Retinal pigment epithelial cell (primary cell): Measurements from ENCODE around the gene GPR15LG.
"Not testable (repeated sequence)": the region's sequence is repeated elsewhere in the genome, so short reads cannot be mapped to it uniquely, and the experiment has no call there.

Source experiments
- DNase-seq: peaks from one replicate; pipeline ENCODE4 v3.0.0-alpha.2; 2010; ENCODE audit warnings: low read depth
- H3K4me3 ChIP-seq: 2 replicates; pipeline ENCODE4 v1.5.1; 2011; ENCODE audit warnings: mild to moderate bottlenecking, low read length, control low read depth, moderate library complexity
- TF ChIP-seq, protein P1 (sequence below): conservative IDR thresholded peaks from 2 replicates; pipeline ENCODE4 v1.5.1; 2011; ENCODE audit warnings: low read depth, low read length, control low read depth, inconsistent platforms

Gene GPR15LG

DNA sequence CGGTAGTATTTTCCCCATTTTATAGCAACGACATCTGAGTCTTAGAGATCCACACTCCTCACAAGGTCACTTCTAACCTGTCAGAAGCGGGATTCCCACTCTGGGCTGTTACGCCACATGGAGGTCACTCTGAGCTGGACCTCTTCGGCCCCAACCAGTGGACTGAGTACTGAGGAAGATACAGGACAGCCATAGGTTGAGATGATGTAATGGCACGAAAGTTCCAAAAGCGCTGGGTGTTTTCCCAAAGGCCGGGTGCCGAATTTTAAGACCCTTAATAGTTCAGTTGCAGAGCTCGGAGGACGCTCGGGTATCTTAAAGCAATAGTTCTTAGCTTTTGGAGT lies 33.6 kb upstream of the GPR15LG start:
- H3K4me3 ChIP-seq: peak overlapping the region; percentile 95
- no peak for DNase-seq
- TF ChIP-seq, protein P1, sequence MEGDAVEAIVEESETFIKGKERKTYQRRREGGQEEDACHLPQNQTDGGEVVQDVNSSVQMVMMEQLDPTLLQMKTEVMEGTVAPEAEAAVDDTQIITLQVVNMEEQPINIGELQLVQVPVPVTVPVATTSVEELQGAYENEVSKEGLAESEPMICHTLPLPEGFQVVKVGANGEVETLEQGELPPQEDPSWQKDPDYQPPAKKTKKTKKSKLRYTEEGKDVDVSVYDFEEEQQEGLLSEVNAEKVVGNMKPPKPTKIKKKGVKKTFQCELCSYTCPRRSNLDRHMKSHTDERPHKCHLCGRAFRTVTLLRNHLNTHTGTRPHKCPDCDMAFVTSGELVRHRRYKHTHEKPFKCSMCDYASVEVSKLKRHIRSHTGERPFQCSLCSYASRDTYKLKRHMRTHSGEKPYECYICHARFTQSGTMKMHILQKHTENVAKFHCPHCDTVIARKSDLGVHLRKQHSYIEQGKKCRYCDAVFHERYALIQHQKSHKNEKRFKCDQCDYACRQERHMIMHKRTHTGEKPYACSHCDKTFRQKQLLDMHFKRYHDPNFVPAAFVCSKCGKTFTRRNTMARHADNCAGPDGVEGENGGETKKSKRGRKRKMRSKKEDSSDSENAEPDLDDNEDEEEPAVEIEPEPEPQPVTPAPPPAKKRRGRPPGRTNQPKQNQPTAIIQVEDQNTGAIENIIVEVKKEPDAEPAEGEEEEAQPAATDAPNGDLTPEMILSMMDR: no peak

DNA sequence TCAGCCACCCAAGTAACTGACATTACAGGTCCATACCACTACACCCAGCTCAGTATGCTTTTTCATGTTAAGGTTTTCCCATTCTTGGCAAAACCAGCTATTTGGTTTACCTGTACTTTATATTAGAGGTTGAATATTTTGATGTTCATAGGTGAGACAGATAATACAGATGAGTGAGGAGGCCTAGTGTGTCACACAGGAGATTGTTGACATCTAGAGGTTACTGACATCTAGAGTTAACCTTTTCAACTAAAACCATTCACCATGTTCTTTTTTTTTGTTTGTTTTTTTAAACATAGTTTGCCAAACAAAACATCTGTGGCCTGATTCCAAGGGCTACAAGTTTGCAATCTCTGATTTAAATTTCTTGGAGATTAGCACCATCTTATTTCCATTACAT lies 26.3 kb upstream of the GPR15LG start:
- no peak for DNase-seq
- H3K4me3 ChIP-seq: no peak overlapping the region
- TF ChIP-seq, protein P1: no peak

DNA sequence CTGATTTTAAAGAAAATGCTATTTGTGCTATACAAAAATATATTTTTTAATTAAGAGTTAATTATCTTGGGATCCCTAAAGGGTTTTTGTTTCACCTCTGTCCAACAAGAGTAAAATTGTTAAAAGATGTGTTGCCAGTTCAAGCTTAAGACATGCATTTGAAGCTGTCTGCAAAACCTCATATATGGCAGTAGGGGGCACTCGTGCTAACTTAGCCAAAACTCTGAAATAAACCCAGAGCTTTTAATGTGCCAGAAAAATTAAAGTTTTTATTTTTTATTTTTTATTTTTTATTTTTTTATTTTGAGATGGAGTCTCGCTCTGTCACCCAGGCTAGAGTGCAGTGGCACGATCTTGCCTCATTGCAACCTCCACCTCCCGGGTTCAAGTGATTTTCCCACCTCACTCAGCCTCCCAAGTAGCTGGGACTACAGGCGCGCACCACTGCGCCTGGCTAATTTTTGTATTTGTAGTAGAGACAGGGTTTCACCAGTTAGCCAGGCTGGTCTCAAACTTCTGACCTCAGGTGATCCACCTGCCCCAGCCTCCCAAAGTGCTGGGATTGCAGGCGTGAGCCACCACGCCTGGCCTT lies 25.5 kb upstream of the GPR15LG start:
- TF ChIP-seq, protein P1: peak; percentile 86
- not testable (repeated sequence) for H3K4me3 ChIP-seq
- DNase-seq: peak; percentile 7

DNA sequence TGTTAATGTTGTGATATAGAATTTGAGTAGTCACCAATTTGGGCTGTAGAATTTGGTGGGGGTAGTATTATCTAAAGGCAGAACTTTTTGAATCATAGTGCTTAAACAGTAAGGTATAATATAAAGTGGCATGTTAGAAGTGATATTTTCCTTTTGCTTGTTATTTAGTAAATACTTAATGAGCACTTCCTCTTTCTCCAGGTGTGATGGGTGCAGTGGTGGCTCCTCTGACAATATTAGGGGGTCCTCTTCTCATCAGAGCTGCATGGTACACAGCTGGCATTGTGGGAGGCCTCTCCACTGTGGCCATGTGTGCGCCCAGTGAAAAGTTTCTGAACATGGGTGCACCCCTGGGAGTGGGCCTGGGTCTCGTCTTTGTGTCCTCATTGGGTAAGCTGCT lies 23.7 kb upstream of the GPR15LG start:
- no peak overlapping the region for H3K4me3 ChIP-seq
- DNase-seq: no peak
- TF ChIP-seq, protein P1: no peak

DNA sequence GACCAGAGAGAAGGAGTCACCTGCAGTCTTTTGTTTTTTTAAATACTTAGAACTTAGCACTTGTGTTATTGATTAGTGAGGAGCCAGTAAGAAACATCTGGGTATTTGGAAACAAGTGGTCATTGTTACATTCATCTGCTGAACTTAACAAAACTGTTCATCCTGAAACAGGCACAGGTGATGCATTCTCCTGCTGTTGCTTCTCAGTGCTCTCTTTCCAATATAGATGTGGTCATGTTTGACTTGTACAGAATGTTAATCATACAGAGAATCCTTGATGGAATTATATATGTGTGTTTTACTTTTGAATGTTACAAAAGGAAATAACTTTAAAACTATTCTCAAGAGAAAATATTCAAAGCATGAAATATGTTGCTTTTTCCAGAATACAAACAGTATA lies 20.8 kb upstream of the GPR15LG start:
- TF ChIP-seq, protein P1: no peak
- no peak for DNase-seq
- H3K4me3 ChIP-seq: no peak overlapping the region

DNA sequence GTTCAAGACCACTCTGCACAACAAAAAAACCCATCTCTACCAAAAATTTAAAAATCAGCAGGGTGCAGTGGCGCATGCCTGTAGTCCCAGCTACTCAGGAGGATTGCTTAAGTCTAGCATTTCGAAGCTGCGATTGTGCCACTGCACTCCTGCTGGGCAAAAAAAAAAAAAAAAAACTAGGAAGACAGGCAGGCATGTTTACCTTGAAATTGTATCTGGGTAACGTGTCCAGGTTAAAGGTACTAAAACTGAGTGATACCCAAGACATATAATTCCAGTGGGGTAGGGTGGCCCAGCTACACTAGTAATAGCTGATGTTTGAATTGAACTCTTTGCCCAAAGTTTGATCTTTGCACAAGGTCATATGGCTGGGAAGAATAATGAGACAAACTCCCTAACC lies 18.1 kb upstream of the GPR15LG start:
- no peak overlapping the region for H3K4me3 ChIP-seq
- TF ChIP-seq, protein P1: no peak
- DNase-seq: no peak

DNA sequence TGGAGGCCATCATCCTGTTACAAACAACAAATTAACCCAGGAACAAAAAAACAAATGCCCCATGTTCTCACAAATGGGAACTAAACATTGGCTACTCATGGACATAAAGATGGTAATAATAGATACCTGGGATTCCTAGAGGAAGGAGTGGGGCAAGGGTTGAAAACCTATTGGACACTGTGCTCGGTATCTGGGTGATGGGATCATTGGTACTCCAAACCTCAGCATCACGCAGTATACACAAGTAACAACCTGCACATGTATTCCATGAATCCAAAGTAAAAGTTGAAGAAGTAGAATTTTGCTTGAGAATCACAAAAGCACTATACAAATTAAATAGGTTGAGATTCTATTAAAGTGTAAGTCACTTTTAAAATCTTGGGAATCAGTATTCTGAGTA lies 17.6 kb upstream of the GPR15LG start:
- H3K4me3 ChIP-seq: no peak overlapping the region
- TF ChIP-seq, protein P1: no peak
- DNase-seq: no peak
